Measurements from ENCODE around the gene SLC7A5.
"Not testable (repeated sequence)": the region's sequence is repeated elsewhere in the genome, so short reads cannot be mapped to it uniquely, and the experiment has no call there.

Gene SLC7A5

GRCh38 chr16:87874639-87875427, 5.5 kb upstream of the SLC7A5 start:
- Mint-ChIP-seq H3K4me3 (no peak overlapping the region), H3K36me3 (ENCODE audit: low read depth) (no peaks in the 10 kb centered on the region), H3K4me1 (peaks cover 25% of the 10 kb centered on the region), H3K9me3 (peaks cover 5% of the 10 kb centered on the region), H3K27ac (no peak overlapping the region), H3K27me3 (ENCODE audit: low read depth, poor library complexity) (peaks cover 49% of the 10 kb centered on the region)
- TF ChIP-seq CTCF (IDR thresholded peaks at IDR 0.05): no peak
- DNase-seq: no peak

- peak; percentile 54 for DNase-seq
- H3K4me3 Mint-ChIP-seq; H3K9me3 Mint-ChIP-seq; H3K36me3 Mint-ChIP-seq (ENCODE audit: low read depth); H3K27ac Mint-ChIP-seq: not testable (repeated sequence)
- Mint-ChIP-seq H3K27me3 (ENCODE audit: low read depth, poor library complexity) (peaks cover 54% of the 10 kb centered on the region), H3K4me1 (peaks cover 48% of the 10 kb centered on the region)
Measured at GRCh38 chr16:87870418-87871291, 1.3 kb upstream of the SLC7A5 start.

GRCh38 chr16:87869879-87870417, 641 bp upstream of the SLC7A5 start:
- not testable (repeated sequence) for H3K27ac Mint-ChIP-seq; DNase-seq; H3K4me3 Mint-ChIP-seq; H3K36me3 Mint-ChIP-seq (ENCODE audit: low read depth); H3K9me3 Mint-ChIP-seq
- peaks cover 47% of the 10 kb centered on the region for H3K4me1 Mint-ChIP-seq
- H3K27me3 Mint-ChIP-seq (ENCODE audit: low read depth, poor library complexity): peaks cover 47% of the 10 kb centered on the region

- H3K27ac Mint-ChIP-seq; DNase-seq; H3K9me3 Mint-ChIP-seq; H3K36me3 Mint-ChIP-seq (ENCODE audit: low read depth): not testable (repeated sequence)
- H3K4me3 Mint-ChIP-seq: peak overlapping the region; percentile 90
- peaks cover 49% of the 10 kb centered on the region for H3K4me1 Mint-ChIP-seq
- peaks cover 39% of the 10 kb centered on the region for H3K27me3 Mint-ChIP-seq (ENCODE audit: low read depth, poor library complexity)
Measured at GRCh38 chr16:87868254-87869029, 865 bp downstream of the SLC7A5 start.

- H3K36me3 Mint-ChIP-seq (ENCODE audit: low read depth); DNase-seq; H3K9me3 Mint-ChIP-seq; H3K27ac Mint-ChIP-seq: not testable (repeated sequence)
- Mint-ChIP-seq H3K4me3 (peak overlapping the region; percentile 11), H3K4me1 (peaks cover 41% of the 10 kb centered on the region), H3K27me3 (ENCODE audit: low read depth, poor library complexity) (peaks cover 26% of the 10 kb centered on the region)
Measured at GRCh38 chr16:87865902-87866555, 3.3 kb downstream of the SLC7A5 start.

GRCh38 chr16:87864331-87864989, 4.8 kb downstream of the SLC7A5 start:
- Mint-ChIP-seq H3K27ac (no peak overlapping the region), H3K27me3 (ENCODE audit: low read depth, poor library complexity) (peaks cover 15% of the 10 kb centered on the region)
- no peak for DNase-seq

GRCh38 chr16:87863327-87863635, 6.0 kb downstream of the SLC7A5 start:
- not testable (repeated sequence) for H3K36me3 Mint-ChIP-seq (ENCODE audit: low read depth); H3K4me3 Mint-ChIP-seq; DNase-seq; H3K9me3 Mint-ChIP-seq; H3K27ac Mint-ChIP-seq
- H3K4me1 Mint-ChIP-seq: peaks cover 47% of the 10 kb centered on the region
- H3K27me3 Mint-ChIP-seq (ENCODE audit: low read depth, poor library complexity): peaks cover 12% of the 10 kb centered on the region

More at GRCh38 chr16:87864331-87864989, 4.8 kb downstream of the SLC7A5 start:
- Mint-ChIP-seq H3K4me3 (no peak overlapping the region), H3K9me3 (no peaks in the 10 kb centered on the region), H3K4me1 (peaks cover 48% of the 10 kb centered on the region), H3K36me3 (ENCODE audit: low read depth) (no peaks in the 10 kb centered on the region)
- TF ChIP-seq CTCF (IDR thresholded peaks at IDR 0.05): no peak

- H3K27ac Mint-ChIP-seq; DNase-seq; H3K27me3 Mint-ChIP-seq (ENCODE audit: low read depth, poor library complexity); H3K4me3 Mint-ChIP-seq; H3K9me3 Mint-ChIP-seq; H3K36me3 Mint-ChIP-seq (ENCODE audit: low read depth): not testable (repeated sequence)
- H3K4me1 Mint-ChIP-seq: peaks cover 49% of the 10 kb centered on the region
Measured at GRCh38 chr16:87862597-87863326, 6.5 kb downstream of the SLC7A5 start.

- not testable (repeated sequence) for DNase-seq; H3K27ac Mint-ChIP-seq; H3K36me3 Mint-ChIP-seq (ENCODE audit: low read depth); H3K9me3 Mint-ChIP-seq; H3K27me3 Mint-ChIP-seq (ENCODE audit: low read depth, poor library complexity); H3K4me3 Mint-ChIP-seq
- H3K4me1 Mint-ChIP-seq: peaks cover 53% of the 10 kb centered on the region
Measured at GRCh38 chr16:87861300-87862099, 7.8 kb downstream of the SLC7A5 start.

Data from nephron progenitor cell (in vitro differentiated cells).